Transverse colon (tissue), 4 donors: ENCODE measurements around the gene VSTM1.

ENCODE experiments used
- CTCF ChIP-seq, 5 experiments: fragments of 200-600 bp in 3 of 5; fragments of 450-650 bp in 2 of 5; sonication (generic) in 3 of 5; IDR thresholded peaks; 1 replicate in 2 of 5; 2 replicates in 3 of 5; pipeline ENCODE4 v1.5.1; 2016 to 2017; ENCODE audit warnings: antibody characterized with exemption in 5 of 5, inconsistent platforms in 3 of 5, mild to moderate bottlenecking in 2 of 5, moderate library complexity in 1 of 5
- POLR2AphosphoS5 ChIP-seq, 3 donors: sonication (generic); formaldehyde crosslinking; IDR thresholded peaks; one replicate each; pipeline ENCODE4 v1.6.1; 2016; ENCODE audit warnings: antibody characterized with exemption in 3 of 3

- TF ChIP-seq POLR2AphosphoS5 (IDR thresholded peaks at IDR 0.05): no peak
- TF ChIP-seq CTCF (IDR thresholded peaks at IDR 0.05): no peak
Observed at GRCh38 chr19:54041969-54042606, 21.6 kb downstream of the VSTM1 start.
